Myocyte (in vitro differentiated cells): ENCODE data around the gene EDC4. TPM values are rescaled to one million over a fixed set of nuclear protein-coding genes. Genes with fewer than 3 reads are reported as not detected.

Experiments
- DNase-seq: peaks from one replicate; pipeline ENCODE4 v3.0.0-alpha.2; 2012; ENCODE audit warnings: low read depth
- total RNA-seq: library from RNA; depleted of rRNA; stranded (reverse); fragments of >200 nt; gene quantifications from 2 replicates; pipeline ENCODE4 v1.2.3, GENCODE V29; 2014

The EDC4 gene
- total RNA-seq, 1 donor from 2014 or later = 164 TPM

DNA sequence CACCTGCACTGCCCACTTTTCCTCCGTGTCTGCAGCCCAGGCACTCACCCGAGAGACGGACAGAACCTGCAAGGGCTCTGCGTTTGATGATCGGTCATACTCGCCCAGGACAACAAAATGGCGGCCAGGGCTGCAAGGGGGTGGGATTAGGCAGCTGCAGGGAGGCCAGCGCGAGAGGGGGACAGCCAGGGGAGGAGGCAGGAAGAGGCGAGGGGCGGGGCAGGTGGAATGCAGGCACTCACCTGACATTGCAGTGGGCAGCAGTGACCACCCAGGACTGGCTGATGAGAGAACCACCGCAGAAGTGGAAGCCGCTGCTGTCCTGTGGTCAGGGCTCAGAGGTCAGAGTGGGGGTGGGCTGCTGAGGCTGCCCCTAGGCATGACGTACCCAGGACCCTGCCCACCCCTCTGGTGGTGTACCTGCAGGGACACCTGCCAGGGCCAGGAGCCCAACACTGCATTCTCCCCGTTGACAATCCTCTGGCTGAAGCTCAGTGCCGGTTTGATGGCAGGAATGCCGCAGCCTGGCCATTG is 57.9 kb downstream of the EDC4 start:
- DNase-seq = no peak

Other genes with a start within 250 kb of the EDC4 start
- 0.08 and 0.83 TPM in 2 replicates for gene CARMIL2, start 227.9 kb upstream of the EDC4 start, total RNA-seq
- gene ACD, start 212.8 kb upstream of the EDC4 start, total RNA-seq = 15.8 and 17.5 TPM in 2 replicates
- 3.4 and 4.1 TPM in 2 replicates for gene PARD6A, start 212.1 kb upstream of the EDC4 start, total RNA-seq
- gene ENKD1, start 206.3 kb upstream of the EDC4 start, total RNA-seq = 11.1 and 12.7 TPM in 2 replicates
- gene C16orf86, start 206.2 kb upstream of the EDC4 start, total RNA-seq = 10.8 and 11.6 TPM in 2 replicates
- gene GFOD2, start 153.7 kb upstream of the EDC4 start, total RNA-seq = 10.5 and 11.2 TPM in 2 replicates
- gene RANBP10, start 66.5 kb upstream of the EDC4 start, total RNA-seq = 6.9 and 9.4 TPM in 2 replicates
- gene TSNAXIP1, start 66.2 kb upstream of the EDC4 start, total RNA-seq = 1.1 and 4.5 TPM in 2 replicates
- gene THAP11, start 30.7 kb upstream of the EDC4 start, total RNA-seq = 67.0 and 73.3 TPM in 2 replicates
- 120 and 182 TPM in 2 replicates for gene NUTF2, start 26.1 kb upstream of the EDC4 start, total RNA-seq
- gene CENPT, start 25.4 kb upstream of the EDC4 start, total RNA-seq = 48.3 and 63.7 TPM in 2 replicates
- gene NRN1L, start 11.8 kb downstream of the EDC4 start, total RNA-seq = 0.83 and 1.9 TPM in 2 replicates
- 9.4 and 10.6 TPM in 2 replicates for gene PSKH1, start 20.2 kb downstream of the EDC4 start, total RNA-seq
- gene CTRL, start 58.8 kb downstream of the EDC4 start, total RNA-seq = 0.42 and 1.3 TPM in 2 replicates
- 23.4 and 39.3 TPM in 2 replicates for gene PSMB10, start 63.8 kb downstream of the EDC4 start, total RNA-seq
- 15.3 and 25.1 TPM in 2 replicates for gene LCAT, start 71.1 kb downstream of the EDC4 start, total RNA-seq
- 85.9 and 98.3 TPM in 2 replicates for gene SLC12A4, start 95.6 kb downstream of the EDC4 start, total RNA-seq
- gene DPEP3, start 107.4 kb downstream of the EDC4 start, total RNA-seq = not detected in 2 replicates
- 0.05 TPM in 1 of 2 replicates, not detected in the other for gene DPEP2, start 126.4 kb downstream of the EDC4 start, total RNA-seq
- not detected in 2 replicates for gene DPEP2NB, start 142.9 kb downstream of the EDC4 start, total RNA-seq
- gene DDX28, start 150.2 kb downstream of the EDC4 start, total RNA-seq = 11.1 and 14.1 TPM in 2 replicates
- gene DUS2, start 150.2 kb downstream of the EDC4 start, total RNA-seq = 20.7 and 20.8 TPM in 2 replicates
- gene NFATC3, start 212.3 kb downstream of the EDC4 start, total RNA-seq = 36.7 and 40.8 TPM in 2 replicates